HG03108 (cell line): Measurements from ENCODE around the gene ORC2.

Source experiments
- ATAC-seq: cut with Tn5 transposase; IDR thresholded peaks from one replicate; pipeline ENCODE4 v1.9.1; 2021; ENCODE audit warnings: moderate library complexity; ENCODE audit not compliant: unreplicated experiment

The ORC2 gene

DNA sequence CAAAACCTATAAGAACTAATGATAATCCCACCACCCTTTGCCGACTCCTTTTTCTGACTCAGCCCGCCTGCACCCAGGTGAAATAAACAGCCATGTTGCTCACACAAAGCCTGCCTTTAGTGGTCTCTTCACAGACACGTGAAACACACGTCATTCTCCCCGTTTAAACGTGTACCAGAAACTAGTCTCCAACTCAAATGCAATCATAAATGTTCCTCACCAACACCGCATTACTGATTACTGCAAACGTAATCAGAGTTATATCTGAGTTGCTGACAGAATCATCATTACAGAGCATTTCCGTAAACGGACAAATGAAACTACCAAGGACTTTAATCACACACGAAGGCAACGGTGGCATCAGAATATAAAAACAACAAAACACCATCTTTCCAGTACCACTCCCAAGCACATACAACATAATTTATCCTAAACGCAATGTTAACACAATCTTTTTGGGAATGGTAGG is 100.9 kb downstream of the ORC2 start:
- no peak for ATAC-seq

DNA sequence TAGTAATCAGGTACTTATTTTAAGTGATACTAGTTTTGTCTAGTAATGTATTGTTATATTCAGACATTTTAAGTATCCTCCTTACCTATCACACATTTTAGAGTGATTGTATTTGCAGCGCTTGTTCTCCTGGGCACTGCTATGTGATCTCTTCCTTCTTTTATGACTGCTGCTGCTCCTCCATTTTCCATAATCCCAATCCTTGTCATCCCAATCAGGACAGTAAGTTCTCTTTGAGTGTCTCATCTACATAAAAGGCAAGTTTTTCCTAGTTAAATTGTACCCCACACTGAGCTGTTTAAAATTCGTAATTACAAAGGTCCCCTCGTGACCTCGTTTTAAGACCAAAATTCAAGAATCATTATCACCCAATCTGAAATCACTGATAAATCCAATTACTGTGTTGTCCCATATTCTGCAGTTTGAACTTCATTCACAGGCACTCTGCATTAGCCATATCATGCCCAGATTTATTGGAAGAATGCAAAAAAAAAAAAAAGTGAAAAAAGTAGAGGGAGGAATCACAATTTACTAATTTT is 101.8 kb downstream of the ORC2 start:
- ATAC-seq, result no peak

DNA sequence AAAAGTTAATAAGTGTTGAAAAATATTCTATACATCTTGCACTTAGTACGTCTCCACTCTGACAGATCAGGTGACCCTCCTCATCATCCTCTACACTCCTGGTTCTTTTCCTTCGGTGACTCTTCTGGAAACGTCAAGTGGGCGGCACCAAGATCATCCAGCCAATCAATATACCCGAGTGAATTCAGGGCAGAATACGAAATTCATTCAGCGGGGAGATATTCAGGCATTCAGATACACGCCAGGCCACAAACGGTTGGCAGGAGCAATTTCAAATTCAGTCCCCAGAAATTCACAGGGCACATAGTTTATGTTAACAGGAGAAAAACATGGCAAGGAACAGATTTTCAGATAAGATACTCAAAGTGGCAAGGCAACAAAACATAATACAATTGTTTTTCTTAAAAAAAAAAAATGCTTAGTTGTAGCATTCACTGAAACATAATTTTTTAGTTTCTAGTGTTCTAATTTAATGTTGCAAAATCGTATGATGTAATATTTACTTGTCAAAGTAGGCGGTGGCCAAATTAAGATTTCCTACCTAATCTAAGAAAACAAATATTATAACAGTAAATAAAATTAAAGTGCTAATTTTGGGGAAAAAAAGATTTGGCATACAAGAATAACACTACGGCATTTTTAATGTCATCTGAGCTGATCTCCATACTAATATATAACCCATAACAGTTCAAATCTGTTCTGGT is 103.2 kb downstream of the ORC2 start:
- ATAC-seq, result no peak
